SU-DHL-6 (cell line): ENCODE data around the gene ZFYVE16.
"Not testable (repeated sequence)": the region's sequence is repeated elsewhere in the genome, so short reads cannot be mapped to it uniquely, and the experiment has no call there.

ENCODE experiments used
- H2AFZ ChIP-seq: fragments of 200-600 bp; sonication (generic); 2 replicates; pipeline ENCODE4 v1.6.1; 2014; ENCODE audit warnings: low read depth, mild to moderate bottlenecking, moderate library complexity, mixed read lengths, antibody characterized with exemption, low read length; ENCODE audit not compliant: severe bottlenecking
- H3F3A ChIP-seq: fragments of 200-600 bp; shearing (Covaris generic); 2 replicates; pipeline ENCODE4 v1.6.0; 2016; ENCODE audit warnings: antibody characterized with exemption, mild to moderate bottlenecking; ENCODE audit not compliant: insufficient read depth
- H3K27ac ChIP-seq: fragments of 200-600 bp; sonication (generic); 2 replicates; pipeline ENCODE4 v1.5.1; 2016; ENCODE audit warnings: low read depth, mild to moderate bottlenecking, low read length, moderate library complexity, mixed read lengths
- H3K27me3 ChIP-seq: fragments of 200-600 bp; sonication (generic), shearing (Covaris generic); 2 replicates; pipeline ENCODE4 v1.6.0; 2014; ENCODE audit warnings: mild to moderate bottlenecking, low read length
- H3K36me3 ChIP-seq: fragments of 200-600 bp; sonication (generic); 2 replicates; pipeline ENCODE4 v1.6.1; 2014; ENCODE audit warnings: mild to moderate bottlenecking, low read length, mixed read lengths
- H3K4me2 ChIP-seq: fragments of 300-600, 200-600 bp; shearing (Covaris generic), sonication (generic); 2 replicates; pipeline ENCODE4 v1.6.0; 2014; ENCODE audit warnings: low read length, low read depth, mild to moderate bottlenecking; ENCODE audit not compliant: poor library complexity, severe bottlenecking
- H3K4me3 ChIP-seq: fragments of 200-600 bp; sonication (generic); 2 replicates; pipeline ENCODE4 v1.5.1; 2014; ENCODE audit warnings: antibody characterized with exemption, low read length, mild to moderate bottlenecking, mixed read lengths; ENCODE audit not compliant: insufficient read depth, poor library complexity, severe bottlenecking
- H3K79me2 ChIP-seq: fragments of 200-600 bp; sonication (generic); 2 replicates; pipeline ENCODE4 v1.6.1; 2014; ENCODE audit warnings: mild to moderate bottlenecking, low read length, moderate library complexity; ENCODE audit not compliant: insufficient read depth
- H3K9ac ChIP-seq: fragments of 200-600 bp; sonication (generic); 2 replicates; pipeline ENCODE4 v1.7.0; 2014; ENCODE audit warnings: mild to moderate bottlenecking, low read length
- H3K9me2 ChIP-seq: fragments of 200-600 bp; sonication (generic); replicated peaks from 2 replicates; pipeline ENCODE4 v1.6.1; 2014; ENCODE audit warnings: low read length; ENCODE audit not compliant: insufficient read depth
- H3K9me3 ChIP-seq: fragments of 200-600 bp; sonication (generic); 2 replicates; pipeline ENCODE4 v1.6.1; 2014; ENCODE audit warnings: low read length, mixed read lengths; ENCODE audit not compliant: insufficient read depth
- H4K20me1 ChIP-seq: fragments of 200-600 bp; sonication (generic); 2 replicates; pipeline ENCODE4 v1.6.1; 2014; ENCODE audit warnings: low read depth, mild to moderate bottlenecking, antibody characterized with exemption, low read length, moderate library complexity, mixed read lengths
- CTCF ChIP-seq: fragments of 200-600 bp; sonication (generic); IDR thresholded peaks from one replicate; pipeline ENCODE4 v1.5.1; 2017; ENCODE audit warnings: antibody characterized with exemption, mild to moderate bottlenecking, low read length, moderate library complexity; ENCODE audit not compliant: insufficient read depth, poor library complexity, severe bottlenecking
- EZH2phosphoT487 ChIP-seq: fragments of 200-600 bp; sonication (generic), shearing (Covaris generic); conservative IDR thresholded peaks from 2 replicates; pipeline ENCODE4 v1.6.1; 2018; ENCODE audit warnings: mild to moderate bottlenecking, antibody characterized with exemption, low read length, moderate library complexity, mixed read lengths

The ZFYVE16 gene

DNA sequence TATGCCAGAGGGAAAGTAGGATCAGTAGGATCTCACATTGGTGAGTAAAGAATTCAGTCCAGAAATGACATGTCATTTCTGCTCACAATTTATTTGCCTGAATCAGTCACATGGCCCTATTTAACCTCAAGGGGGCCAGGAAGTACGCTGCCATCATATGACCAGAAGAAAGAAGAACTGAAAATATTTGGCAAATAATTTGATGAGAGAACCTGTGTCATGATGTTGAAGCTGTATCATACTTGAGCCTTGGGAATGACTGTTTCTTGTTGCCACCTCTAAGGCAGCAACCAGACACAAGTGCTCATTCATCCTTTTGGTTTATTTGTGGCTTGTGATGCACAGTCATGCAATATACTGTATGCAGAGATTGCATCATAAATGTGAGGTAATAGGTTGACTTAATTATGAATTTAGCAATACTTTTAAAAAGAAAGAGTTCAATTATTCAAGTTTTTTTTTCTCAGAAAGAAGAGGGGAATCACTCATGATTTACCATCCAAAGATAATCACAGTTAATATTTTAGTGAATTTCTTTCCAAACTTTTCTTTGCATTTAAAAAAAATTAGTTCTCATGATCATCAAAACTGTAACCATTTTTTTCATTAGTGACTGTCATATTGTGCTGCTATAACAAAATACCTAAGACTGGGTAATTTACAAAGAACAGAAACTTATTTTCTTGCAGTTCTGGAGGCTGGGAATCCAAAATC lies 8.2 kb upstream of the ZFYVE16 start:
- Histone ChIP-seq H2AFZ (peak overlapping the region; percentile 95), H3K9me2 (no peaks in the 10 kb centered on the region), H3K9ac (no peak overlapping the region), H4K20me1 (no peaks in the 10 kb centered on the region), H3K36me3 (no peaks in the 10 kb centered on the region), H3K9me3 (no peaks in the 10 kb centered on the region), H3K4me3 (no peak overlapping the region), H3F3A (no peaks in the 10 kb centered on the region), H3K27me3 (no peaks in the 10 kb centered on the region), H3K27ac (no peak overlapping the region), H3K4me2 (peak overlapping the region; percentile 26), H3K79me2 (no peaks in the 10 kb centered on the region)
- TF ChIP-seq EZH2phosphoT487: no peak
- TF ChIP-seq CTCF: no peak

DNA sequence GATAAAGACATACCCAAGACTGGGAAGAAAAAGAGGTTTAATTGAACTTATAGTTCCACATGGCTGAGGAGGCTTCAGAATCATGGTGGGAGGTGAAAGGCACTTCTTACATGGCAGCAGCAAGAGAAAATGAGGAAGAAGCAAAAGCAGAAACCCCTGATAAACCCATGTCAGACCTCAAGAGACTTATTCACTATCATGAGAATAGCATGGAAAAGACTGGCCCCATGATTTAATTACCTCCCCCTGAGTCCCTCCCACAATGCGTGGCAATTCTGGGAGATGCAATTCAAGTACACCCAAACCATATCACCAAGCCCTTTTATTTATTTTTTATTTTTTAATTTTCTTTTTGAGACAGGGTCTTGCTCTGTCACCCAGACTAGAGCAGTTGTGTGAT lies 7.5 kb upstream of the ZFYVE16 start:
- H3K79me2 ChIP-seq, H3K9me3 ChIP-seq, H3F3A ChIP-seq, H3K27ac ChIP-seq, H3K4me3 ChIP-seq, H3K9me2 ChIP-seq, H4K20me1 ChIP-seq, H3K9ac ChIP-seq, H3K27me3 ChIP-seq, H3K4me2 ChIP-seq, H3K36me3 ChIP-seq: not testable (repeated sequence)
- peak overlapping the region; percentile 95 for H2AFZ ChIP-seq

GRCh38 chr5:80403782-80404181 lies 4.1 kb upstream of the ZFYVE16 start:
- no peak overlapping the region for H2AFZ ChIP-seq
- H3K9me3 ChIP-seq: no peaks in the 10 kb centered on the region
- peaks cover 6% of the 10 kb centered on the region; the same call in 1 of the 2 replicates for H3K79me2 ChIP-seq
- H3K4me3 ChIP-seq: no peak overlapping the region
- no peak overlapping the region for H3K9ac ChIP-seq
- H4K20me1 ChIP-seq: no peaks in the 10 kb centered on the region
- H3K27me3 ChIP-seq: no peaks in the 10 kb centered on the region
- peaks cover 6% of the 10 kb centered on the region; the same call in 1 of the 2 replicates for H3F3A ChIP-seq
- H3K4me2 ChIP-seq: no peak overlapping the region
- TF ChIP-seq EZH2phosphoT487 (no peak), CTCF (no peak)
- no peaks in the 10 kb centered on the region for H3K36me3 ChIP-seq
- no peak overlapping the region for H3K27ac ChIP-seq
- H3K9me2 ChIP-seq: no peaks in the 10 kb centered on the region

GRCh38 chr5:80406980-80407734 lies 707 bp upstream of the ZFYVE16 start:
- TF ChIP-seq CTCF (no peak), EZH2phosphoT487 (no peak)
- H3F3A ChIP-seq: peaks cover 6% of the 10 kb centered on the region; the same call in 1 of the 2 replicates
- no peaks in the 10 kb centered on the region for H3K9me3 ChIP-seq
- H2AFZ ChIP-seq: peak overlapping the region; percentile 80
- peaks cover 22% of the 10 kb centered on the region for H3K79me2 ChIP-seq
- no peaks in the 10 kb centered on the region for H3K9me2 ChIP-seq
- H3K9ac ChIP-seq: peak overlapping the region; percentile 72
- H3K4me3 ChIP-seq: peak overlapping the region; percentile 70
- peak overlapping the region; percentile 76 for H3K4me2 ChIP-seq
- no peaks in the 10 kb centered on the region for H3K27me3 ChIP-seq
- H3K36me3 ChIP-seq: no peaks in the 10 kb centered on the region
- H3K27ac ChIP-seq: peak overlapping the region; percentile 46; the same call in 1 of the 2 replicates
- H4K20me1 ChIP-seq: no peaks in the 10 kb centered on the region
